HG03095 (cell line): ENCODE results near the gene PAX2.

Source experiments
- ATAC-seq: cut with Tn5 transposase; IDR thresholded peaks from one replicate; pipeline ENCODE4 v1.9.1; 2021; ENCODE audit warnings: moderate library complexity; ENCODE audit not compliant: unreplicated experiment

The PAX2 gene

DNA sequence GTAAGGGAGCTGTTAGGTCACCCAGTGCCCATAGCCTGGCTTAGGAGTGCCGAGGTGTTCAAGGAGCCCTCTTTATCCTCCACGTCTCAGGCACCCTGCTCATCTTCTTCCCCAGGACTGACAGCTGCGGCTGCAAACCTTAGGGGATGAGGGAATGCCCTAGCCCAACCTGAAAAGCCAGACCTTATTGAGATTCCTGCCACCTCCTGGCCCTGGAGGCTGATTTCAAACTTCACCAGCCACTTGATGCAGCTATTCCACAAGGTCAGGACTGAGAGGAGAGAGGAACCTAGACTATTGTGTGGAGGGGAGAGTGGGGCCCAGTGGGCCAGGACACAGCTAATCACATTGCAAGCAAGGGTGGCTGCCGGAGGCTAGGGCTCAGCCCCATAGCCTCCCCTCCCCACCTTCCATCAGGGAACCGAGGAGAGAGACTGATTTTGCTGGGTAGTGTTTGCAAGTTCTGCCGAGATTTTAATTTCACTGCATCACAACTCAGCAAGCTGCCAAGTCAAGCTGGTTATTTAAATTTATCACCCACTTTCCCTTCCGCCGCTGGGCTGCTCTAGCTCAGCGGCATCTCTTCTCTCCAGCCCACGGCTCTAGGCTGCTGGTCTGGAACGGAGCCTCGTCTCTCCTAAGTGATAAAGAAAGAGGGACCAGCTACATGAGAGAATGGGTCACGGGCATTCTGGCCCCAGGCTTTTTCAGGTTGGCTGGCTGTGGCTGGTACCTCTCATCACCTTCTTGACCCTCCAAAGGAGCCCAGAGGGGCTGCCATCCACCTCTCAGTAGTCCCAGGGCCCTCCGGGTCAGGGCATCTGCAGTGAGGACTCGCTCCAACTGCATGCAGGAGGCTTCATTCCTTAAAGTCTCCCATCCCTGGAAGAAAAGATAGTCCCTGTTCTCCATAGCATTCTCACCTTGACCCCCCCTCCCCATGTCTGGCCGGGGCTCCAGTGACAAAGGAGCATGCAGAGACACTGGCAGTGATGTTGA, 66.7 kb downstream of the PAX2 start:
- no peak for ATAC-seq

DNA sequence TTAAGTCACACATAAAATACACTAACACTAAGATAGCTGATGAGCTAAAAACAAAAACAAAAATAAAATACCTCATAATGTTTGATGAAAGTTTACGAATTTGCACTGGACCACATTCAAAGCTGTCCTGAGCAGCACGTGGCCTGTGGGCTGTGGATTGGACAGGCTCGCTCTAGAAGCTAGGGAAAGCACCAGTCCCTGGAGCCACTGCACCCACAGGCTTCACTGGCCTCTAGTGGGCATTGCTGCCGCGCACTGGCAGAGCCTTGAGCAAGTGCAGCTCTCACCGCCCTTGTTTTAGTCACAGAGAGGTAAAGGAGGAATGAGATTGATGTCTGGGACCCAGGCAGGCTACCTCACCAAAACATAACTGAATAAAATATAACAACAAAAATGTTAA, 67.6 kb downstream of the PAX2 start:
- no peak for ATAC-seq

GRCh38 chr10:100814751-100815474, 69.5 kb downstream of the PAX2 start:
- ATAC-seq: no peak

- no peak for ATAC-seq
These were observed 71.3 kb downstream of the PAX2 start for GRCh38 chr10:100816671-100817070.

- ATAC-seq: no peak
These were observed 72.0 kb downstream of the PAX2 start for GRCh38 chr10:100817268-100817839.

DNA sequence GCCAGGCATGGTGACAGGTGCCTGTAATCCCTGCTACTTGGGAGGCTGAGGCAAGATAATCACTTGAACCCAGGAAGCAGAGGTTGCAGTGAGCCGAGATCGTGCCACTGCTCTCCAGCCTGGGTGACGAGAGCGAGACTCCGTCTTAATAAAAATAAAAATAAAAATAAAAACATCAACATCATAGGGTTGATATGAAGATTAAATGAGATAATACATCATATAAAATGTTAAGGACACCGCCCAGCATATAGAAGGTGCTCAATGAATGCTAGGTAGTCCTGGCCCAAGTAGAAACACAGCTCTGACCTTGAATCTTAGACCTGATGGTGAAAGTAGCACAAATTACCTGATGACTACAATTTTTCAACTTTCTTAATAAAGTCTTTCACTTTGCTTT, 74.0 kb downstream of the PAX2 start:
- no peak for ATAC-seq

DNA sequence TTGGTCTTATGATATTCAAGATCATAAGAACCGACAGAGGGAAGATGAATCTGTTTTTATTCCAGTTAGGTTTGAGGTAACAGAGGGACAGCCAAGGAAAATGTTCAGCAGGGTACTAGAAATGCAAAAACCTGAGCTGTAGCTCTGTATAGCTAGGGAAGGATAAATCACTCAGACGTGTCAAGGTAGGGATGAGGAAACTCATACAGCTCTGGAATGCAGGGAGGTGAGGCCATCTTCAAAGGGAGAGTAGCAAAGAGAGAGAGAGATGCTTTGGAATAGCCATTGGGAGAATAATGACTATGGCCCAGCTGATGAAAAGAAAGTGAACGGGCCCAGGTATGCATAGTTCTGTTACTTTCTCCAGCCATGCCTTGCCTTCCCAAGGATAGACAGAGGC, 77.8 kb downstream of the PAX2 start:
- ATAC-seq: no peak

GRCh38 chr10:100824886-100825285, 79.5 kb downstream of the PAX2 start:
- ATAC-seq: no peak

DNA sequence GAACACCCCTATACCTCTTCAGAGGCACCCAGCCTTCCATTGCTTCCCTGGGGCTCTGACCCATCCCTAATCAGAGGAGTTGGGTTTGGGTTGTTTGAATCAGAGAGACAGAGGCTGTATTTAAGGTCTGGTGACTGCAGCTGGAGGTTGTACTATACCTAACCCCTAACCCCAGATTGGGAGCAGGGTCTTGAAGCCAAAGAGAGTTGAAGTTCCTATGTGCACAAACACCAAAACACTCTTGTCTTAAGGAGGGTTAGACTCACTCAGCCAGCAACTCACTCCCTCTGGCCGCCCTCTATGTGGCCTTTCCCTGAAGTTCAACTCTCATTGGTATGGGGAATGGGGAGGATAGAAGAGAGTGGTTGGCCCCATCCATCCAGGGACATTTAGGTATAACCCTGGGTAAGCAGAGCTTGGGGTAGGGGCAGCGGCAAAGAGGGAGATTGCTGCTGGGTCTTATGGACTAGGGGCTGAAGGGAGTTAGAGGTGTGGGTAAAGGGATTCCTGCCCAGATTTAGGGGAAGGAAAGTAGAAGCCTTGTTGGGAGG, 80.0 kb downstream of the PAX2 start:
- no peak for ATAC-seq

DNA sequence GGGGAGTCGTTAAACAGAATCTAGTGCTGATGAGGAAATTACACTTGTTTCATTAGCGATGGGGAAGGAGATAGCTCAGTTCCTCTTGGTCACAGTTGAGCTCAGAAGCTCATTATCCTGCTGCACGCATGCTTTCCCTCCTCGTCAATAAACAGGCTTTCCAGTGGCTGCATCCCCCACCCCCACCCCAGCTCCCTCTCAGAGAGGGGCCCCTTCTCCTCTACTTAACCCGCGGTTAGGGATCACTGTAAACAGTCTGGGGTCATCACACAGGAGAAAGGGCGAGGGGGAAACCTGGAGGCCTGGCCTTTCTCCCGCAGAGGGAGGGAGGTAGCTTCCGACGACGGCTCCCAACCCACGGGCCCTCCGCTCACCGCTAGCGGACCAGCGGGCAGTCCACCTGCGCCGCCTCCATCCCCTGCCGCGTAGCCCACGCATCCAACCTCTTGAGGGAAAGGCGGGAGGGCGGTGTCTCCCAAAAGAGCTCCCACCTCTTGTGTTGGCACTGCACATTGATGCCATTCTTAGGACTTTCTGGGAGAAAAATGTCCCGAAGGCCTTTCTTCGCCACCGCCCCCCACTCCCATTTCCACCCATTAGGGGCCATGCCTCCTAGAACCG, 80.8 kb downstream of the PAX2 start:
- no peak for ATAC-seq

- ATAC-seq: no peak
These were observed 81.2 kb downstream of the PAX2 start for GRCh38 chr10:100826661-100826982.

GRCh38 chr10:100826983-100827818, 81.8 kb downstream of the PAX2 start:
- ATAC-seq: no peak

- ATAC-seq: no peak
These were observed 82.7 kb downstream of the PAX2 start for GRCh38 chr10:100827819-100828737.

DNA sequence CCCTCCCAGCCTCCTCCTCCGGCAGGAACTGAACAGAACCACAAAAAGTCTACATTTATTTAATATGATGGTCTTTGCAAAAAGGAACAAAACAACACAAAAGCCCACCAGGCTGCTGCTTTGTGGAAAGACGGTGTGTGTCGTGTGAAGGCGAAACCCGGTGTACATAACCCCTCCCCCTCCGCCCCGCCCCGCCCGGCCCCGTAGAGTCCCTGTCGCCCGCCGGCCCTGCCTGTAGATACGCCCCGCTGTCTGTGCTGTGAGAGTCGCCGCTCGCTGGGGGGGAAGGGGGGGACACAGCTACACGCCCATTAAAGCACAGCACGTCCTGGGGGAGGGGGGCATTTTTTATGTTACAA, 83.3 kb downstream of the PAX2 start:
- ATAC-seq: no peak

DNA sequence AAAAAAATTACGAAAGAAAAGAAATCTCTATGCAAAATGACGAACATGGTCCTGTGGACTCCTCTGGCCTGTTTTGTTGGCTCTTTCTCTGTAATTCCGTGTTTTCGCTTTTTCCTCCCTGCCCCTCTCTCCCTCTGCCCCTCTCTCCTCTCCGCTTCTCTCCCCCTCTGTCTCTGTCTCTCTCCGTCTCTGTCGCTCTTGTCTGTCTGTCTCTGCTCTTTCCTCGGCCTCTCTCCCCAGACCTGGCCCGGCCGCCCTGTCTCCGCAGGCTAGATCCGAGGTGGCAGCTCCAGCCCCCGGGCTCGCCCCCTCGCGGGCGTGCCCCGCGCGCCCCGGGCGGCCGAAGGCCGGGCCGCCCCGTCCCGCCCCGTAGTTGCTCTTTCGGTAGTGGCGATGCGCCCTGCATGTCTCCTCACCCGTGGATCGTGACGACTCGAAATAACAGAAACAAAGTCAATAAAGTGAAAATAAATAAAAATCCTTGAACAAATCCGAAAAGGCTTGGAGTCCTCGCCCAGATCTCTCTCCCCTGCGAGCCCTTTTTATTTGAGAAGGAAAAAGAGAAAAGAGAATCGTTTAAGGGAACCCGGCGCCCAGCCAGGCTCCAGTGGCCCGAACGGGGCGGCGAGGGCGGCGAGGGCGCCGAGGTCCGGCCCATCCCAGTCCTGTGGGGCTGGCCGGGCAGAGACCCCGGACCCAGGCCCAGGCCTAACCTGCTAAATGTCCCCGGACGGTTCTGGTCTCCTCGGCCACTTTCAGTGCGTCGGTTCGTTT, 83.9 kb downstream of the PAX2 start:
- no peak for ATAC-seq

DNA sequence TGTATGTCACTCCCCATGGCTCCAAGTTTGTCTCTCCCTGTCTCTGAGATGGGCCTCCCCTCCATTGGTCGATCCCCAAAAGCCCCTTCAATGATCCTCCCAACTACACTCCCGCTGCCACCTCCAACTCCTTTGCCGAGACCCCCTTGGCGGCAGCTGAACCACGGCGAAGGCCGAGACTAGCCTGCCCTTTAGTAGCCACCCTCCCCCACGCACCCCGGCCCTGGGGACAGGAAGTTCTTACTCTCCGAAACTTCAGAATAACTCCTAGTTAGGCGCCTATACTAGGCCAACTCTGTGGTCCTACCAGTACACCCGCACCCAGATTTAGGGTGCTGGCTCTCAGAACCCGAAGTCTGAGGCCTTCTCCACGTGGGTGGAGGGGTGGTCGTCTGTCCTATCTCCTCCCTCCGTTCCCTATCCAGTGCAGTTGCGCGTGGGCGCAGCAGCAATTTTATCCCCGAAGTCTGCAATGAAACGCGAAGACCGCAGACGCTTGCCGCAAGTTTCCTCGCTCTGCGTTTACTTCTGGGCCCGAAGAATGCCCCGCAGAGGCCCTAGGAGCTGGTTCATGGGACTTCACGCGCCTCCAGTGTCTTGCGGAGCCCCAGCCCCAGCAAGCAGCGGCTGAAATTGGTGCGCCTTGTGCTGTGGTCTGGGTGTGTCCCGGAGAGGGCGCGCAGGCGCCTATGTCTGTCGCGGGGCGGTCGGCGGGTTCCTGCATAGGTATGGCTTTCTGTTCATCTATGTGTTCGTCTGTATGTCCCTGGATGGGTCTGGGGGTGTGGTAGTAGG, 84.7 kb downstream of the PAX2 start:
- no peak for ATAC-seq

GRCh38 chr10:100830728-100831111, 85.3 kb downstream of the PAX2 start:
- no peak for ATAC-seq

- no peak for ATAC-seq
These were observed 86.4 kb downstream of the PAX2 start for GRCh38 chr10:100831742-100832141.
